Inflammatory macrophage treated with lipopolysaccharide for 4 hours (primary cell): ENCODE data around the gene MMP13.
"Not testable (repeated sequence)": the region's sequence is repeated elsewhere in the genome, so short reads cannot be mapped to it uniquely, and the experiment has no call there.

Experiments used
- DNase-seq: peaks from one replicate; pipeline ENCODE4 v3.0.0-alpha.2; 2020

The MMP13 gene

DNA sequence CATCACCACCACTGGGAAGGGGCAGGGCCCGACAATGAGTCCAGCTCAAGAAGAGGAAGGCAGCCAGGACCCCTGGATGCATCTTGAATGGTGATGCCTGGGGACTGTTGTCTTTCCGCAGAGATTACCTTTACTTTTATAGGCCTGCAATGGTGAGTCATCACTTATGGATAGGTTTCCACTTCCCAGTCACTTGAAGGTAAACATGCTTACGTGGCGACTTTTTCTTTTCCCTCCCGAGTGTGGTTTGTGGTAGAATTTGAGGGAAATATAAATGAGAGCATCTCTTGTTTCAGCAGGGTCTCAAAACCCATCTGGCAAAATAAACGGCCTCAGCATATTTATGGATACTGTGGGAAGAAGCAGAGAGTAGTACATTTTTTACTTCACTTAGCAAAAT, at the start of gene MMP13:
Gene MMP13 (minus strand): TSS at position 109 of the 400 bp plus-strand sequence. CDS start 27 bp downstream, at position 82.
- no peak for DNase-seq

DNA sequence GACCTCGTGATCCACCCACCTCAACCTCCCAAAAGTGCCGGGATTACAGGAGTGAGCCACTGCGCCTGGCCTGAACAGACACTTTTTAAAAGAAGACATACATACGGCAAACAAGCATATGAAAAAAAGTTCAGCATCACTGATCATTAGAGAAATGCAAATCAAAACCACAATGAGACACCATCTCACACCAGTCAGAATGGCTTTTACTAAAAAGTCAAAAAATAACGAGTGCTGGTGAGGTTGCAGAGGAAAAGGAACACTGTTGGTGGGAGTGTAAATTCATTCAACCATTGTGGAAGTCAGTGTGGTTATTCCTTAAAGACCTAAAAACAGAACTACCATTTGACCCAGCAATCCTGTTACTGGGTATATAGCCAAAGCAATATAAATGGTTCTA, 48.7 kb upstream of the MMP13 start:
- DNase-seq: not testable (repeated sequence)

DNA sequence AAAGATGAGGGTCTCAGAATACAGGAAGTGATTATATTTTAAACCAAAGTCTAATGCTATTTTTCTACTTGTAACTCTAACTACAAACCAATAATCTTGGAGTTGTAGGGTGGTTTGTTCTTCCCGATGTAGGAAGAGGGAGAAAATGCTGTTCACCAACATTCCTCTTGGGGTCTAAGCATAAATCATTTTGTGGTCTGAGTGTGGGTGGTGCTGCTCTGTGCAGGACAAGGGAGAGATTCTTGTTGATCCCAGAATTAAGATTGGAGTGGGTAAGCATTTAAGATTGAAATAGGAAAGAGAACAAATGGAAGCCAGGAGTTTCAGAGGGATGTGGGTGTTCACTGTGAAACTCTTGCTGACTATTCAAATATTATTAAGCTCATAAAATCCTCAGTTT, 38.6 kb upstream of the MMP13 start:
- no peak for DNase-seq

DNA sequence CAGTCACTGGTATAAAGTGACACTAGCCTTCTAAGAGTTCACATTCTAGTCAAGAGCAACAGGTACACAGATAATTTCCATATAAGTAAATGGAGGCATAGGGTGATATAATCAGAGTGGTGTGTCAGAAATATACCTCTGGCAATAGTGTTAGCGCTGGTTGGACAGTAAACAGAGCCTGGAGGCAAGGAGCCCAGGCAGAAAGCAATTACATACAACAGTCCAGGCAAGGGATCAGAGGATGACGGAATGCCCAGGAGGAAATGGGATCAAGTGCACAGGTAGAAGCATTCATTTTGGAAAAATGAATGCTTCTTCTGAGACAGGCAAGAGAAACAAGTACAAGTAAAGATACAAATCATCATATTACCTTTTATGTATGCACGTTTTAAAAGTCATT, 36.2 kb upstream of the MMP13 start:
- no peak for DNase-seq

DNA sequence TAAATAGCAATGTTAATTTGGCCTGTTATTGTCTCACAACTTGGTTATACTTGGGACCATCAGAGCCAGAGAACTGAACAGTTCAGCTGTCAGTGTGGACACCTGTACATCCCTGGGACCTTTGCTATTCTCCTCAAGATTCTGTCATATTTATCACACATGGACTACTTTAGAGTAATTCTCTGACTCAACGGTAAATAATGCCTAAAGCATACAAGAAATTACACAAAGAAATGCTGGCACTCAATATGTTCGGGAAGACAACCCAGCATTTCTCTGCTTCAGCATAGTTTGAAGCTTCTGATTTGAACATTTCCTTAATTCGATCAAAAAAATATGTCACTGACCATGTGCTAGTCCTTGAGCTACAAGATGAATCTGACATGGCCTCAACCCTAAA, 34.6 kb upstream of the MMP13 start:
- DNase-seq: no peak

DNA sequence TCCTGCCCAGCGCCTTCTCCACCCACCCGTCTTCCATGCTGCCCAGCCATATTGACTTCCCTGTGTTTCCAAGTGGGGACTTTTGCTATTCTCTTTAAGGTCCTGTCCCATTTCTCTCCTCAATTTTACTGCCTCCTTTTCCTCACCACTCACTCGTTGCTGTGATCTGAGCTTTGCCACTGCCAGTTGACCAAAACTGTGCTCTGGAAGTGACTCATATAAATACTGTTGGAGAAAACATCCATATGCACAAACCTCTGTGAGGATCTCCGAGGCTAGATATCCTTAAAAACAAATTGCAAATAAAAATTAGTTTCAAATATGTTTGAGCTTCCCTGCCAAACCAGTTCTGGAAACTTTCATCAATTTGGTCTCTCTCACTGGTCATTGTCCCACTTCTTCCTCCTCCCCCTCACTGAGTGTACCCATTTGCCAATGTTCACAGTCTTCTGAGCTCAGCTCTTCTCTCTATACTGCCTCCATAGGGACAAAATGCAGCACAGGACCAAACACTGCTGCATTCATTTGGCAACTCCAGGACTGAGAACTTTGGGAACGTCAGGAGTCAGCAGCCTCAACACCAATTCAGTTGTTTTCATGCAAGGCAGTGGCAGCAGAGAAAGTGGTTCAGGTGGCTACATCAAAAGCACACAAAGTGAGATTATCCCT, 34.0 kb upstream of the MMP13 start:
- DNase-seq: no peak

DNA sequence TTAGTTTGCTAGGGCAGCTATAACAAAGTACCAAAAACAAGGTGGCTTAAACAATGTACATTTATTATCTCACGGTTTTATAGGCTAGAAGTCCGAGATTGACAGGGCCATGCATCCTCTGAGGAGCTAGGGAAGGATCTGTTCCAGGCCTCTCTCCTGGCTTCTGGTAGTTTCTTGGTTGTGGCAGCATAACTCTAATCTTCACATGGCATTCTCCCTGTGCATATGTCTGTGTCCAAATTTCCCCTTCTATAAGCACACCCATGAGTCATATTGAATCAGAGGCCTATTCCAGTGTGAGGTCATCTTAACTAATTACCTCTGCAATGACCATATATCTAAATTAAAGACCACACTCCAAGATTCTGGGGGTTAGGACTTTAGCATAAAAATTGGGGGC, 31.3 kb upstream of the MMP13 start:
- DNase-seq: peak; percentile 7

DNA sequence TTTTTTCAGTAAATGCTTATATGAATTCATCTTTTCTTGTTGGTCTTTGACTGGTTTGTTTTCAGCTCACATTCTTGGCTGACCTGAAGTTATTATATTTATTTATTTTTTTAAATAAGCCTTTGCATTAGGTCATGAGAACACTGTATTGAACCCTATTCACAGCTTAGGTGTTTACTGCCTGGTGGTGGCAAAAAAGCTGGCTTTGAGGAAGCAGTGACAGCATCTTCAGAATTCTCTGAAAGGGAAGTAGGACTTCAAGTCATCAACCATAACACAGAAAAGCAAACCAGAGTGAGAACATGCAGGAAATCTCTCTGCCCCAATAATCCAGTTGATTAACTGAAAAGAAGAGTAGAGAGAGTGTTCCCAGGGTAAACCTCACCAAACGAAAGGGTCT, 30.3 kb upstream of the MMP13 start:
- peak; percentile 14 for DNase-seq

DNA sequence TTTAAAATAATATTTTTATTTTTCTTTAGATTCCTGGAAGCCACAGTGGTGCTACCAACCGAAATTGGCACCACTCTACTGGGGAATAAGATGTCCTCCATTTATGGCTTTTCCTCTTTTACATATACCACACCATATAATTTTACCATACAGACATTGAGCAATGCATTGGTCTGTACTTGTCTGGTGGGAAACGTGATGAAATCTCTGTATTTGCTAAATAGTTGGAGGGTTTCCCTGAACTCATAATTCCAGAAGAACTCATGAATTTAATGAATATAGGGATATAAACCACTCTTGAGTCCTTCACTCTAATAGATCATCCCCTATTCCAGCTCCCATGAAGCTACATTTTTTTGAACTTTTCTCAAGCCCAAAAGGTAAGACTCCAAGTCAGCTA, 28.0 kb upstream of the MMP13 start:
- DNase-seq: no peak

DNA sequence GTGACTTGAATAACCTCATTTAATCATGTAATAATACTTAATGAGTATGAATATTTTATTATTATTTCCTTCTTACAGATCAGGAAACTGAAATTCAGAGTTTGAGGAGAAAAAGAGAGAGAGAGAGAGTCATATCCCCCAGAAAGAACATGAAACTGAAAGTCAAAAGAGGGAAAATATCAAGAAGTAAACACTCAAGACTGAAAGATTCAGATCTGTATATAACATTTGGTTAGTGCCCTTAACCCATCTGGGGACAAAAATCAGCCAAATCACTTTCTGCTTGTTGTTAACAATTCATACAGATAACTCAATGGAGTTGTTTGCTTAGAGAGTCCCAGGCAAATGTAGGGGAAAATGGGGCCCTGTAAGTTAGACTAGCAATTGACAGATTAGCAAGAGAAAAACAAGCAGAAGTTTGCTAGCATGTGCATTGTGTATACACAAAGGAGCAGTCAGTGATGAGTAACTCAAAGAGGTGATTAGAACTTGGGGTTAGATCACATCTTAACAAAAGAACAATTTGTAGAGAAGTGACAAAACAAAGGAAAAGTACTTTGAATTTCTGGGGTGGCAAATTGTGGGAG, 25.9 kb upstream of the MMP13 start:
- no peak for DNase-seq

DNA sequence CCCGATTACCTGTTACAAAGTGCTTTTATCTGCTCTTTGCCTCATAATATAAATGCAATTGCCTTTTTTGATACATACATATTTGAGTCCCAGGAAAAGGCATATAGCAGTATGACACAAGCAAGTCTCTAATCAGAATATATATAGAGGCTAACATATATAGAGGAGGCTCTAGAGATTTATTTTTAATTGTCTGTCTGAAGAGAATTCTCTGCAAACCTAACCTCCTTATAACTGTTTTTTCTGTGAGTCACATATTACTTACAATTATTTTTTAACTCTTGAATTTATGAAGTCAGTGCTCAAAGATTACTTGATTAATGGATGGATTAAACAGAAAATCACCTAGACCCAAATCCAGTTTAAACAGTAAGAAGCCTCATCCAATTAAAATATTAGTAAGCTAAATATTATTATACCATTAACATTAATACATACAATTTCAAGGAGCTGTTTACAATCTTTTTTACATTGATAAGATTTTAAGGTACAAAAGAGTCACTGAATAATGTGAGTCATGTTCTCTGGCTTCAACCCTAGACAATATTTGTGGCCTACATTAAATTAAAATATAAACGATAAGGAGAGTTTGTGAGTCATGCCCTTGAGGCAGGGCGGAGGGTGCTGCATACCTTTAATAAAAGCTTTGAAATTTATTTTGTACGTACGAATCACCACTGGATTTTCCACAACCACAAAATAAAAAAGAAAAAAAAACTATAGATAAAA, 19.2 kb upstream of the MMP13 start:
- no peak for DNase-seq

DNA sequence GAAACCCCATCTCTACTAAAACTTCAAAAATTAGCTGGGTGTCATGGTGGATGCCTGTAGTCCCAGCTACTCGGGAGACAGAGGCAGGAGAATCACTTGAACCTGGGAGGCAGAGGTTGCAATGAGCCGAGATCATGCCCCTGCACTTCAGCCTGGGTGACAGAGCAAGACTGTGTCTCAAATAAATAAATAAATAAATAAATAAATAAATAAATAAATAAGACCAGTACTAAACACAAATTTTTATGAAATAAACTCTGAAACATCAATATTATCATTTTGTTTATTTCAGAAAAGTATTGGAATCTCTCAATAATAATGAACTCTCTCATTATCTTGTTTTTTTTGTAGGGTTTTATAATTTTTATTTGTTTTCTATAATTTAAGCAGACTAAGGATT, 18.2 kb upstream of the MMP13 start:
- DNase-seq: not testable (repeated sequence)

DNA sequence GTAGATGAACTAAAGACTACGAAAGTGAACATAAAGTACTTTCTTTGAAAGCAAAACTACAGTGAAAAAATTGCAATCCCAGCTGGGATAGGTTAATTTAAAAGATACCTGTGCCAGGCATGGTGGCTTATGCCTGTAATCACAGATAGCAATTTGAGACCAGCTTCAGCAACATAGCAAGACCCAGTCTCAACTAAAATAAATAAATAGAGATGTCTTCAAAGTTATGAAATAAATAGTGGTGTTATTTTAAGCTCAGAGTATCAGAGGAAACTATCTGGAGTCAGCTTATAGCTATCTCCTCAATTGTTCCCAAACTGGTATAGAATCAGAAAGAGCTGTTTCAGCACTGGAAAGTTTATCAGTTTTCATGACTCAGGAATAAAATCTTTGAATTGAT, 17.3 kb upstream of the MMP13 start:
- no peak for DNase-seq

DNA sequence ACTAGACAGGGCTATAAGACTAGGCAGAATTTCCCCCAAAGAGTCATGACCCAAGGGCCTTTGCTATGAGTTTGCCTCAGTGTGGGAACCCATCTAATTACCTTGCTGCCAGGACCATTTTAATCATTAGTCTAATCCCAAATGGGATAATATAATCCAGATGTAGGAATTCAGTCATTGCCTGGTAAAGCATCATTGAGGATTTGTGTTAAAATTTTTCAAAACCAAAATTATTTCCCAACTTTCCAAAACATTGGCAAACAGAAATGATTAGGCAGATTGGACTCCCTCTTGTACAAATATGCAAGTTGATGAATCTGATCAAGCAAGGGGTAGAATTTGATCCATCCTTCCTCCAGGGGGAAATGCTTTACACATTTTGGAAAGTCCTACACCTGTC, 16.2 kb upstream of the MMP13 start:
- no peak for DNase-seq

DNA sequence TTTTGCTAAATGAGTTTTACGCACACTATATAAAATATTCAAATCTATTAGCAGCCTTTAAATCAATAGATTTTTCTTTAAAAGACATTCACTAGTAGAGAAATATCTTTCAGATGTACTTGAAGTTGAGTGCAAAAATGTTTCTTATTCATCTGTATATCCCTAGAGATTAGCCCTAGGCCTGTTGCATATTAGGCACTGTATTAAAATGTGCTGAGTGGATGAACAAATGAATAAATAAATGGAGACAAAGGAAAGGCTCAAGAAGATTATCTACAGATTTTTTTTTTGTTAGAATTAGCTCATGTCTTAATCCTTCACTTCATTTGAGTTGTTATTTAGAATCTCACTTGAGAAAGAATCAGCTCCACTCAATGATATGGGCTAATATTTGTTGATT, 12.0 kb upstream of the MMP13 start:
- no peak for DNase-seq

DNA sequence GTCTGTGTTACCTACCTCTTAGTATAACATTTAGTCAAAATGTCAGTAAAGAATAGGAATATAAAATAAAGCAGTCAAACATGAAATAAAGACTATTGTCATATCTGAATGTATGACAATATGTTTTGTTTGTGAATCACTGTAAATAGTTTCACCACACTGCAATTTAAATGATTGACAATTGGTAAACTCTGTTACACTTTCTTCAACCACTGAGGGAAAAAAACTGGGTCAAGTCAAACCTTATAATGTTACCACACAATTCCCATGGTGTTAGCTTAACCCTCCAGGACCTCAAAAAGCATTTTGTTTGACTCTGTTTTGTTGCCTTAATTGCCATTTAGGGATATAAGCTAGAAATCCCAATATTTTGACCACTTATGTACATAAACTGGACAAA, 10.5 kb upstream of the MMP13 start:
- DNase-seq: no peak

DNA sequence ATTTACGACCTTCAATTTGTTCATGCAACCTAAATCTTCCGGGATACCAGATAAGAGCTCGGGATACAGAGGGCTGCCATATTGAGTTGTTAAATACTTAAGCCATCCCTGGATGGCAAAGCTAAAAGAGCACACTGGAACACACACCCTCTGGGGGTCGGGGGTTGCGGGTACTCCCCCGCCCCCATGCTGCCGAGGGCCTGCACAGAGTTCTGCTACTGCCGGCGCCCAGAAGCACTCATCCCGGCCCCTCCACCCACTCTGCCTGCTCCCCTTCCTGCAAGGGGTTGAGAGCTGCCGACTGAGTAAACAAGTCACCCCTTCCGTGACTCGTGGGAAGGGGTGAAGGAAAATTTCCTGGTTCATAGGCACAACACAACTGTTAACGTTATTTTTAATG, 9.3 kb upstream of the MMP13 start:
- DNase-seq: no peak

DNA sequence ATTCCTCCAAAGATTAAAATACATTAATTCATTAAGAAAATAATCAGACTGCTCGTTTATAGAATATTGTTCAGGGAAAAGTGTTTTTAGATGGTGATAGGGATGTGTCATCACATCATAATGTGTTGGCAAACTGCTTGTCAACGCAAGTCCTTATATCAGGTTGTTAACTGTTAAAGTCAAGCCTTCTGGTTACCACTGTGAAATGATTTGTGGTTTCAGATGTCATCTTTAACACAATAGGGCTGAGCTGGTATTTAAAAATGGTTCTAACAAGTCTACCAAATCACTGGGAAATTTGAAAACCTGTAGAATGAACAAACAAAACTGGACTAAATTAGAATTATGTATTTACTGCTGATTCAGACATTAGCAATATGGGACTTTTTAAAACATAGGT, 2.4 kb upstream of the MMP13 start:
- no peak for DNase-seq

DNA sequence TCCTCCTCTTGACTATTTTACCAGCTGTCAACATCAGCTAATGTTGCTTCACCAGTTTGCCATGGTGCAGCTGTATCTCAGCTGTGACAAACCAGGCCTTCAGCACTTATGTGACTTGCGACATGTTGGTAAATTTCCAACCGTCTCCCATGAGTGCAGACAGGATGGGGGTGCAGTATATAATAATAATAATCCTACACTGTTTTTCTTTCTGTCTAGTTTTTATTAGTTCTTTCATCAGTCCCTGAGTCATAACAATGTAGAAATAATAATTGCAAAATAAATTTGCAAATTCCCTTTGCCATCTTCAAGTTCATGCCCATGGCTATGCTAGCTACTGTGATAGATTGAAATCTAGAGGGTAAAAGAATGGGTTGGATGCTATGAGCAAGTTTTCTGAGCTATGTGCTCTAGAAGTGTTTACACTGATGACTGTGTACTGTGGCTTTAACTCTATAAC, 4.9 kb downstream of the MMP13 start:
- DNase-seq: peak; percentile 25

DNA sequence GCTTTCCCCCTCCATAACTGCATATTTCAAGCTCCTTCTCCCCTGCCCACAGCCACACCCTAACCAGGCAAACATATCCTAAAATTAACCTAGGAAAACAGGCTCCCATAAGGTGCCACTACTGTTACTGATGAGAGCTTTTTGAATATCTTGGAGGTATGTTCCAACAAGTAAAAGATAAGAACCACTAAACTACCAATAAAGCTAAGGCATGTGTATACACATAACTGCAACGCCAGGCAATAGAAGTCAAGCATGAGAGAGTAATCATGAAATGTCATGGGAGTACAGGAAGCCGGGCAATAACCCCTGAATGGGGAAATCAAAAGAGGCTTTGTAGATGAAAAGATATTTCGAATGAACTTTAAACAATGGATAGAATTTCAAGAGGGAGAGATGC, 9.3 kb downstream of the MMP13 start:
- DNase-seq: no peak

DNA sequence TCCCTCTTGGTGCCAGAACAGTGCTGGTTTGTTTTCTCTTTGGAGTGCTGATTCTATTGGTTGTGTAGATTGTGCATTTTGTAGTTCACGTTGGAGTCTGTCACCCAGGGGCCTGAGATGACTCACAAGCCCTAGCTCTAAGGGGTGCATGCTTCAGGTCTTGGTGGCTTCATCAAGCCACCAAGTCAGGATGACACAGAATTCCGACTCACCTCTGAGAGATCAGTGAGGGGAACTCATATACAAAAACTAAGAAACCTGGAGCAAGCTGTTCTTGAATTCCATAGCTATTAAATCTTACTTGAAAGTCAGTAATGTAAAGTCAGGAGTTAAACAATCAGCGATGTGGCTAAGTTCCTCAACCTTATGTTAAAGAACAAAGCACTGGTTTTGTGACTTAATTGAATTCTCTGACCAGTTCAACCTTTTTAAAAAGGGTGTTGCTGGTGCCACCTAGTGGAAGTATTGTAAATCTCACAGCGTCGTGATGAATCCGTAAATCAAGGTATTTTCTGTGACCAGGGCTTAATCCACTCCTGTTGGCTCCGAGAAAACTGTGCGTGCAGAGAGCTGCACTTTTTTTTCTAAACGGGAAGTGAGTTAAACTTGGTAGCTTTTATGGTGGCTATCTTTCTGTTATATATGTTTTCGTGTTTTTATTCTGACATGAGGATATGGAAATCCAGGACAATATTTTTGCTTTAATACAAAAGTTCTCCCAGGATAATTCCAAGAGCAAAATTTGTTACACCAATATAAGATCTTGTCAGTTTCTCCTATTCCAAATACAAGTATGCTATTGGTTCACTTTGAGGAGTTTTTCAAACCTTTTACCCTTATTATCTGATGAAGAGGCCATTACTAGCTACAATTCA, 14.6 kb downstream of the MMP13 start:
- peak; percentile 73 for DNase-seq

DNA sequence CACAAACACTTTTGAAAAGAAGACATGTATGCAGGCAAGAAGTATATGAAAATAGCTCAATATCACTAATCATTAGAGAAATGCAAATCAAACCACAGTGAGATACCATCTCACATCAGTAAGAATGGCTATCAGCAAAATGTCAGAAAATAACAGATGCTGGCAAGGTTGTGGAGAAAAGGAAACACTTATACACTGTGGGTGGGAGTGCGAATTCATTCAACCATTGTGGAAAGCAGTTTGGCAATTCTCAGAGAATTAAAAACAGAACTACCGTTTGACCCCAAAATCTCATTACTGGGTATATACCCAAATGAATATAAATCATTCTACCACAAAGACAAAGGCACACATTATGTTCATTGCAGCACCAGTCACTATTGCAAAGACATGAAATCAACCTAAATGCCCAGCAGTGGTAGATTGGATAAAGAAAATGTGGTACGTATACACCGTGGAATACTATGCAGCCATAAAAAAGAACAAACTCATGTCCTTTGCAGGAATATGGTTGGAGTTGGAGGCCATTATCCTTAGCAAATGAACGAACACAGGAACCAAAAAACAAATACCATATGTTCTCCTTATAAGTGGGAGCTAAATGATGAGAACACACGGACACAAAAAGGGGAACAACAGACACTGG, 18.5 kb downstream of the MMP13 start:
- no peak for DNase-seq

DNA sequence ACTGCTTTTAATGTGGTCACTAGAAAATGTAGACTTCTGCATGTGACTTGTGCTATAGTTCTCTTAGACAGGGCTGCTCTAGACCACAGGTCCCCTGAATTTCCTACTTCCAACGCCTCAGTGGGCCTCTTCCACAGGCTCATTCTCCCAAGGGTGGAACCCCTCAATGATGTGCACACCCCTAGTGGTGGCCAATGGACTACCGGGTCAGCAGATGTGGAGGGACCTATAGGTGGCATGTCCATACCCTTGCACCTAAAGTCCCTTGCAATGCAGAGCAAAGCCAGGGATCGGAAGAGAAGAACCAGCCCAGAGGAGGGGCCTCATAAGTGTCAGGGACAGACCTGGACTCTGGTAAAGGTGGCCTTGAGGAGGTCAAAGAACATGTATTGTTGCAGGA, 20.0 kb downstream of the MMP13 start:
- DNase-seq: no peak
